PFSK-1 (cell line): ENCODE results near the gene TCF3.

Source experiments
- FOXP2 ChIP-seq: optimal IDR thresholded peaks from 2 replicates; pipeline ENCODE3; 2011; ENCODE audit warnings: borderline replicate concordance, control low read depth, inconsistent platforms; ENCODE audit not compliant: insufficient read depth; ENCODE audit errors: extremely low read length, extremely low read depth
- POLR2AphosphoS5 ChIP-seq: IDR thresholded peaks from 2 replicates; pipeline ENCODE4 v1.6.1; 2012; ENCODE audit warnings: low read depth, mild to moderate bottlenecking, control low read depth, low read length, moderate library complexity
- REST ChIP-seq, 2 experiments: IDR thresholded peaks; 2 replicates each; pipeline versions ENCODE4 v1.6.1 to v1.8.0; 2011 to 2012; ENCODE audit warnings: low read depth in 2 of 2, low read length in 2 of 2, control low read depth in 1 of 2, inconsistent platforms in 1 of 2, mild to moderate bottlenecking in 1 of 2, moderate library complexity in 1 of 2; ENCODE audit not compliant: insufficient read depth in 1 of 2
- SIN3A ChIP-seq: IDR thresholded peaks from 2 replicates; pipeline ENCODE4 v1.6.1; 2012; ENCODE audit warnings: mild to moderate bottlenecking, low read length, moderate library complexity, borderline replicate concordance; ENCODE audit not compliant: insufficient read depth
- TAF1 ChIP-seq: IDR thresholded peaks from 2 replicates; pipeline ENCODE4 v1.6.1; 2012; ENCODE audit warnings: low read length, control low read depth, borderline replicate concordance; ENCODE audit not compliant: insufficient read depth

TCF3 gene

GRCh38 chr19:1656988-1657536 lies 4.6 kb upstream of the TCF3 start:
- TF ChIP-seq SIN3A (no peak), FOXP2 (no peak), TAF1 (no peak), POLR2AphosphoS5 (no peak)

GRCh38 chr19:1655987-1656608 lies 3.7 kb upstream of the TCF3 start:
- no peak for TF ChIP-seq REST (IDR thresholded peaks at IDR 0.05; ENCODE audit: insufficient read depth in 1 of 2, low read depth in 2 of 2, low read length in 2 of 2)
- TF ChIP-seq POLR2AphosphoS5 = no peak
- TF ChIP-seq FOXP2 = no peak
- no peak for TF ChIP-seq SIN3A
- TF ChIP-seq TAF1 = no peak

- TF ChIP-seq TAF1 = no peak
- TF ChIP-seq REST (IDR thresholded peaks at IDR 0.05; ENCODE audit: insufficient read depth in 1 of 2, low read depth in 2 of 2, low read length in 2 of 2) = no peak
- no peak for TF ChIP-seq POLR2AphosphoS5
- no peak for TF ChIP-seq SIN3A
- TF ChIP-seq FOXP2 = no peak
These were observed 2.9 kb upstream of the TCF3 start for GRCh38 chr19:1655131-1655981.

GRCh38 chr19:1654178-1654792 lies 1.9 kb upstream of the TCF3 start:
- TF ChIP-seq FOXP2 = no peak
- TF ChIP-seq TAF1 = no peak
- TF ChIP-seq SIN3A = no peak
- no peak for TF ChIP-seq POLR2AphosphoS5
- no peak for TF ChIP-seq REST (IDR thresholded peaks at IDR 0.05; ENCODE audit: insufficient read depth in 1 of 2, low read depth in 2 of 2, low read length in 2 of 2)

- no peak for TF ChIP-seq FOXP2
- no peak for TF ChIP-seq TAF1
- TF ChIP-seq POLR2AphosphoS5 = no peak
- TF ChIP-seq REST (IDR thresholded peaks at IDR 0.05; ENCODE audit: insufficient read depth in 1 of 2, low read depth in 2 of 2, low read length in 2 of 2) = no peak
- TF ChIP-seq SIN3A = no peak
These were observed 849 bp upstream of the TCF3 start for GRCh38 chr19:1653300-1653628.
